GM21717 (cell line): ENCODE measurements around the gene TEX38.
"Not testable (repeated sequence)": the region's sequence is repeated elsewhere in the genome, so short reads cannot be mapped to it uniquely, and the experiment has no call there.

ENCODE experiments used
- ATAC-seq: cut with Tn5 transposase; IDR thresholded peaks from one replicate; pipeline ENCODE4 v1.9.1; 2021; ENCODE audit warnings: mild to moderate bottlenecking, moderate library complexity; ENCODE audit not compliant: unreplicated experiment

The TEX38 gene

DNA sequence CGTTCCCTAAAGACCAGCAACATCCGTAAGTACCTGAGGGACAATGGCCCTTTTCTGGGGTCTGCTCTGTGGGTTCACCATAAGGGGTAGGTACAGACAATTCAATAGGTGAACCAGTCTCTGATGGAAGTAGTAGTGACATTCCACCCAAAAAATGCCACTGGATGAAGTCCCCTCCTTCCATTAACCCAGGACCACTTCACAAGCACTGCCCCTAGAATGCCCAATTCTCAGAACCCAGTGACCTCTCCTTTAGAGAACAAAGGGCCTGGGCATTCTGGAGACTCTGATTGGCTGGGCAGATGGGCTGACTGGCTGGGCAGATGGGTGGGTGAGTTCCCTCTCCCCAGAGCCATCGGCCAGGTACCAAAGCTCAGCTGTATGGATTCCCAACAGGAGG lies at the start of gene TEX38:
Gene TEX38, plus strand, starts transcription at position 301 of the 400 bp plus-strand sequence. Its CDS starts 81 bp downstream, at position 382.
- ATAC-seq: no peak

DNA sequence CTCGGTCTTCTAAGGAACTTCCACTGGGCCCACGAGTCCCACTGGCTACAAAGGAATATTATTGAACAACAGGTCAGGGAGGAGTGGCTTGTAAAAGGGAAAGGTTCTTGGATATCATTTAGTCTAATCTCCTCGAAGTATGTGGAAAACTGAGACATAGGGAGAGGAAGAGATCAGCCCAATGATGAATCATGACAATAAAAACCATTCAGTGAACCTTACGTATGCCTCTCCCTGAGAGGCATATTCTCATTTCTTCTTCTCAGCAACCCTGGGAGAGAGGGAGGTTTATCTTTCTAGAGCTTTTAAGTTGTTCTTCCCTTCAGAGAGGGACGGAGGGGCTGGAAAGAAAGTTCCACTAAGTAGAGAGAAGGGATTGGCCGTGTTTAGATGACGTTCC lies 49.7 kb upstream of the TEX38 start:
- ATAC-seq: no peak

GRCh38 chr1:46622344-46622743 lies 49.3 kb upstream of the TEX38 start:
- ATAC-seq: no peak

GRCh38 chr1:46623743-46624644 lies 47.7 kb upstream of the TEX38 start:
- ATAC-seq: no peak

DNA sequence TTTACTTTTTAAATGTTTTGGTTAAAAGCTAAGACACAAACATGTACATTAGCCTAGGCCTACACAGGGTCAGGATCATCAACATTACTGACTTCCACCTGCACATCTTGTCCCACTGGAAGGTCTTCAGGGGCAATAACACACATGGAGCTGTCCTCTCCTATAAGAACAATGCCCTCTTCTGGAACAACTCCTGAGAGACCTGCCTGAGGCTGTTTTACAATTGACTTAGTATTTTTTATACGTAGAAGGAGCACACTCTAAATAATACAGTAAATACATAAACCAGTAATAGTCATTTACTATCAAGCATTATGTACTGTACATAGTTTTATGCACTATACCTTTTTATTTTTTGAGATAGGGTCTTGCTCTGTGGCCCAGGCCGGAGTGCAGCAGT lies 40.9 kb upstream of the TEX38 start:
- no peak for ATAC-seq

DNA sequence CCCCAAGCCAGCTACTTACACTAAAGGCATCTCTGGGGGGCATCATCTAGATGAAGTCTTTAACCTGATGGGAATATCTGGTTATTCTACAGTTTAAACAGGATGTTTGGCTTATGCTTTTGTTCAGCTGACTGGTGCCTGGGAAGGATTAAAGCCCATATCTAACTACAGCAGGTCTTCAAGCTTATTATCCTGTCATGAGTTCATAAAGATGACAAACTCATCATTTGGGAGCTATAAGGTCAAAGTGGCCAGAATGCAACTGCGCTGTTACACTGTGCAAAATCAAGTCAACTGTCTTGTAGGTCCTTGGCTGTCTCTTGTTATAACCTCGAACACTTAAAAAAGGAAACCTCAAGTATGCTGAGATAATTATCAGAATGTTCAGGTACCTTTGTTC lies 36.4 kb upstream of the TEX38 start:
- no peak for ATAC-seq

DNA sequence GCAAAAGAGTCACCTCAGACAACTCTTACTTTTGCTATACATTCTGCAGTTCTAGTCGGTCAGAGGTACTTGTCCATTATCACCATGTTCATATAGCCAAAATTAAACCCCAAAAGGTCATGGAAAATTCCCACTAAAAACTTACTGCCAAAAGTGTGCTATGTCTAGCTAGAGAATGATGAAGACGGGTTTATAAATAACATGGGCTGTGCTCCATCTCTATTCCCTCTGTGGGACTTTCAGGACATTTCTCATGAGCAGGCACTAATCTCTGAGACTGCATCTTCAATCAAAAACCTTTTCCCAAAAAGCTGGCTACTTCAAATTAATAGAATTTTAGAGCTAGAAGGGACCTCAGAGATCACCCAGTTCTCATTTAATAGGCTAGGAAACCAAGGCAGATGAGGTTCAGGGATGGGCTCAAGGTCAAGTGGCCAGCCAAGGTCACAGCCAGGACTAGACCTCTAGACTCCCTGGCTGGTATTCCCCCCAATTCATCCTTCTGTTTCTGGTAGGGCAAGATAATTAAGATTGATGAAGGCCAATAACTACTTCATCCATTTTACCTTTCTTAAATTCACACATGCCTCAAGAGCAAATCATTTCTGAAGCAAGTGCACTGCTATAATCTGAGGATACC lies 34.1 kb upstream of the TEX38 start:
- ATAC-seq: no peak

DNA sequence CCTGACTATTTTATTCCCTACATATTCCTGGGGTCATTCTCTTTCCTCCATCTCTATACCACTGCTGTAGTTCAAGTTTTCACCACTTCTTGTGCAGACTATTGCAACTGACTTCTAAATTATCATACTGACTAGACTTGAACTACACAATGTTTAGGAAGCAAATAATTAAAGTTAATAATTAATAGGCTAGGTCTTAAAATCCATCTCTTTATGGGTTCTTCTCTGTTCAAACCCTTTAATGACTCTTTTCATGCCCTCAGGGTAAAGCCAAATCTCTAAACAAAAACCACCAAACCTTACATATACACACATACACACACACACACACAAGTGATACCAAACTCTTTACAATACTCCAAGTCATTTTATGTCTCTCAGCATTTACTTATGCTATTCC lies 32.7 kb upstream of the TEX38 start:
- no peak for ATAC-seq

DNA sequence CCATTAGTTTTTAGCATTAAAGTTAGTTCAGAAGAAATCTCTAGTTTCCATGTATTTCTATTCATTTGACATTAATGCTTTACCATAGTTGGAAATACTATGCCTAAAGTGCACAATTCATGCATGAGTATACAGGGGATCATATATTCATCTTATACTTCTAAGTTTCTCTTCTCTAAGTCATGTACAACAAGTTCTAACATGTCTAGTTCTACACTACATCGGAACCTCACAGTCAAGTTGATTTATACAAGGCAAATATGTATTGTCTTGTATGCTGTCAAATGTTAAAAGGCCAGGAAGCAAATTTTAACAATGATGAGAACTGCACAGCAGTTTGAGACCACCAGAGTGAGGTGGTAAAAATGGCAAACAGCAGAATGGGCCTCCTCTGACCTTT lies 32.1 kb upstream of the TEX38 start:
- ATAC-seq: no peak

- ATAC-seq: no peak
Measured at GRCh38 chr1:46642115-46642680, 29.5 kb upstream of the TEX38 start.

- no peak for ATAC-seq
Measured at GRCh38 chr1:46643368-46643775, 28.3 kb upstream of the TEX38 start.

GRCh38 chr1:46645815-46646214 lies 25.8 kb upstream of the TEX38 start:
- ATAC-seq: no peak

DNA sequence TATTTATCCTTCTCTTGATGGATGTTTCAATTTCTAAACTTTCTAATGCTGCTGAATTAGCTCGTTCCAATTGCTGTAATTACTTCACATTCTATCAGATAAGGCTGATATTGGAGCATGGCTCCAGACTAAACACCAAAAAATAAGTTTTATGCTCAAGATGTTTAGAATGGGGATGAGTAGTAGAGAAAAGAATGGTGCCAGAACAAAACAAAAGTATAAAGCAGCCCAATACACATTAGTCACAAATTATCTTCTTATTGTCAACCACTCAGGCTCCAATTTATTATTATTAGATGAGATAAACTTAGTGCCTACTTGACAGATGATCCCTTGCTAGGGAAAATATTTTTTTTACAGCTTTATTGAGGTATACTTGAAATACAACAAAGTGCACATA lies 25.3 kb upstream of the TEX38 start:
- ATAC-seq: no peak

DNA sequence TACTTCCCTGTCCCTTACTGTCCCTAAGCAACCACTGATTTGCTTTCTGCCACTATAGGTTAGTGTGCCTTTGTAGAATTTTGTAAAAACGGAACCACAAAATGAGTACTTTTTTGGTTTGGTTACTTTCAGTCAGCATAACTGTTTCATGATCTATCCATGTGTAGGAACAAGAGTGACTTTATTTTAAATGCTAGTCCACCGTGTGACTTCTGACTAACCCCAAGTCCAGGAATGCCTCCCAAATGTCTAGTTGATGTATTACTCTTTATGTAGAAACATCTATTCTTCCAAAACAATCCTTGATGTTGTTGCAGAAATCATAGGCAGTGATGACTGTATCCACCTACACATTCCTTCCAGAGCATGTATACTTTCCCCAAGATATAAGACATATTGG lies 24.8 kb upstream of the TEX38 start:
- no peak for ATAC-seq

DNA sequence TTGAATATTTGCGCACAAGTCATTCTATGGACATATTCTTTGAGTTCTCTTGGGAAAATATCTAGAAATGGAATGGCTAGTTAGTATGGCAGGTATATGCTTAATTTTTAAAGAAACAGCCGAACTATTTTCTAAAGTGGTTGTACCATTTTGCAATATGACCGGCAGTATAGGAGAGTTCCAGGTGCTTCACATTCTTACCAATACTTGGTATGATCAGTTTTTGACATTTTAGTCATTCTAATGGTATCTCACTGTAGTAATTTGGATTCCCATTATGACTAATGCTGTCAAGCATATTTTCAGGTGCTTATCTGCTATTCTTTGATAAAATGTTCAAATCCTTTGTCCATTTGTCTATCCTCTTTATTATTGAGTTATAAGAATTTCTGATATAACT lies 24.0 kb upstream of the TEX38 start:
- ATAC-seq: no peak

- no peak for ATAC-seq
Measured at GRCh38 chr1:46649764-46650163, 21.9 kb upstream of the TEX38 start.

GRCh38 chr1:46650491-46650890 lies 21.2 kb upstream of the TEX38 start:
- no peak for ATAC-seq

DNA sequence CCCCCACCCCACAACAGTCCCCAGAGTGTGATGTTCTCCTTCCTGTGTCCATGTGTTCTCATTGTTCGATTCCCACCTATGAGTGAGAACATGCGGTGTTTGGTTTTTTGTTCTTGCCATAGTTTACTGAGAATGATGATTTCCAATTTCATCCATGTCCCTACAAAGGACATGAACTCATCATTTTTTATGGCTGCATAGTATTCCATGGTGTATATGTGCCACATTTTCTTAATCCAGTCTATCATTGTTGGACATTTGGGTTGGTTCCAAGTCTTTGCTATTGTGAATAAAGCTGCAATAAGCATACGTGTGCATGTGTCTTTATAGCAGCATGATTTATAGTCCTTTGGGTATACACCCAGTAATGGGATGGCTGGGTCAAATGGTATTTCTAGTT lies 20.5 kb upstream of the TEX38 start:
- not testable (repeated sequence) for ATAC-seq

DNA sequence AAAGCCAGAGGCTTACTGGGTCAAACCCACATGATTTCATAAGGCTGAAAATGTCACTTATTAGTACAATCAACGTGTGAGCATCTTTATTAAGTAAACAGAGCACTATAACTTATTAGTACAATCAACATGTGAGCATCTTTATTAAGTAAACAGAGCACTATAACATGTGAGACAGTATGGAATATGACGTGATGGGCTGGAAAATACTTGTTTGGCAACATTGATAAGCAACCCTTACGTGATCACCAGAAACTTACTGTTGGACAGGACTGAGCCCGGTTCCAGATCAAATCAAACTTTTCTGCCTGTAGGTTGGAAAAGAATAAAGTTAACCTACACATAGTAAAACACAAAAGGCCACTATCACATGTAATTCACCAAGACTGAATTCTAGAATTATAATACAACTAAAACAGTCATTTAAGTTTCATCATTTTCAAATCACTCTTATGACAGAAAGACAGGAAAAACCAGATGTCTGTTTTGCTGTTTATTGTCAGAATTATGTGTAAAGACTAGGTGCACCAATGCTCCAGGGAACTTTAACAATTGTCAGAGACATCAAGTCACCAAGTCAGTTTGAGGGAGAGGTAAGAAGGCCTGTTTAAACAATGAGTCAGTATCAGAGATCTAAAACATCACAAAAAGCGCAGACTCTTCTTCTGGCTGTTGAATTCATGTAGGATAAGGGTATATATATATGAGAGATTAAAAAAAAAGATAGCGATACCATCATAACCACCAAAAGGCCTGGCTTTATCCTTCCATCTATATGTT lies 19.1 kb upstream of the TEX38 start:
- ATAC-seq: no peak

DNA sequence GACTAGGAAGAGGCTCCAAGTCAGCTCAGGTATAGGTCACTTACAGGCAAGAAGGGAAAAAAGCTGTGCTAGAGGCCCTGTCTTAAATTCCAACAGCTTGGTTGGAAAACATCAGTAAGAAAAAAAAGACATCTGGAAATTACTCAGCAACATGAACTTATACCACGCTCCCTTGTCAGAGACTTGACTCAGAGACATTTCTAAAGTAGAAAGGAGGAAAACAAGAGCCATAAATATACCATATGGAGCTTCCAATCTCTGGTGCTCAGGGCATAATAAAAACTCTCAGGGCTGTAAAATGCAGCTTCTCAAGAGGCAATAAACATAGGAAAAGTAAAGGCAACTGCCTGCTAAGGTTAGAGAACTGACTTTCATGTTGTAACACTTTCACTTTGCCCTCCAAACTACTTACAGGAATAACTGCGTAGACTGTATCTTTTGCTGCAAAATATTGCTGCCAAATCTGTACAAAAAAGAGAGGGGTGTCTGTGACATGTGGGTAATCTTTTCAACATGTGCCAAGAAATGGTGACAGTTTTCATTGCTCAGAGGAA lies 18.2 kb upstream of the TEX38 start:
- no peak for ATAC-seq

- no peak for ATAC-seq
Measured at GRCh38 chr1:46654012-46654411, 17.6 kb upstream of the TEX38 start.
